ENCODE measurements around the gene BHMT2. TPM values are rescaled to one million over a fixed set of nuclear protein-coding genes. Genes with fewer than 3 reads are reported as not detected.

The BHMT2 gene
- total and polyA plus RNA-seq, 10 of the 15 experiments (the other 5 are each of a cell fraction or from before 2014, with no cell fraction given) = not detected

- Histone ChIP-seq H3K27me3 (replicated peaks in 1 of 2; ENCODE audit: control insufficient read depth in 2 of 2, insufficient read depth in 2 of 2, low read length in 1 of 2) (peaks cover 4 to 8% of the 10 kb centered on the region in 2 experiments), H4K20me1 (ENCODE audit: control insufficient read depth, insufficient read depth) (no peaks in the 10 kb centered on the region), H3K9ac (ENCODE audit: control insufficient read depth, insufficient read depth, low read length) (no peak overlapping the region), H3K4me1 (ENCODE audit: control insufficient read depth, insufficient read depth, low read length) (no peaks in the 10 kb centered on the region), H3K4me3 (no peak overlapping the region), H3K4me2 (ENCODE audit: control insufficient read depth, insufficient read depth) (no peak overlapping the region), H3K36me3 (ENCODE audit: control insufficient read depth in 2 of 2, insufficient read depth in 2 of 2, low read length in 1 of 2) (no peaks in the 10 kb centered on the region), H3K79me2 (ENCODE audit: control insufficient read depth, insufficient read depth, low read length) (no peaks in the 10 kb centered on the region), H3K9me3 (replicated peaks; ENCODE audit: control insufficient read depth, insufficient read depth, low read length) (no peaks in the 10 kb centered on the region), H3K27ac (ENCODE audit: control insufficient read depth, insufficient read depth) (no peak overlapping the region), H2AFZ (ENCODE audit: control insufficient read depth, low read depth, low read length) (no peak overlapping the region)
- no peak for ATAC-seq
- intact Hi-C loops (cut with micrococcal nuclease; ENCODE audit: unreplicated experiment) (no loop called here), in situ Hi-C loops (cut with MboI) (no loop called here)
- no peak for DNase-seq (ENCODE audit: low read depth, low spot score)
- TF ChIP-seq CREM (IDR thresholded peaks at IDR 0.05; ENCODE audit: low read depth) (no peak), NKRF (conservative IDR thresholded peaks at IDR 0.05) (no peak), RAD51 (IDR thresholded peaks at IDR 0.05) (no peak), IRF4 (IDR thresholded peaks at IDR 0.05; ENCODE audit: low read depth, low read length) (no peak), JUNB (IDR thresholded peaks at IDR 0.05) (no peak), CREB1 (IDR thresholded peaks at IDR 0.05; ENCODE audit: low read depth) (no peak), CHD1 (IDR thresholded peaks at IDR 0.05; ENCODE audit: low read depth, low read length) (no peak)
- TF ChIP-seq, protein P1, sequence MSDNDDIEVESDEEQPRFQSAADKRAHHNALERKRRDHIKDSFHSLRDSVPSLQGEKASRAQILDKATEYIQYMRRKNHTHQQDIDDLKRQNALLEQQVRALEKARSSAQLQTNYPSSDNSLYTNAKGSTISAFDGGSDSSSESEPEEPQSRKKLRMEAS (IDR thresholded peaks at IDR 0.05; ENCODE audit: low read depth, low read length) = no peak
- TF ChIP-seq, protein P2, sequence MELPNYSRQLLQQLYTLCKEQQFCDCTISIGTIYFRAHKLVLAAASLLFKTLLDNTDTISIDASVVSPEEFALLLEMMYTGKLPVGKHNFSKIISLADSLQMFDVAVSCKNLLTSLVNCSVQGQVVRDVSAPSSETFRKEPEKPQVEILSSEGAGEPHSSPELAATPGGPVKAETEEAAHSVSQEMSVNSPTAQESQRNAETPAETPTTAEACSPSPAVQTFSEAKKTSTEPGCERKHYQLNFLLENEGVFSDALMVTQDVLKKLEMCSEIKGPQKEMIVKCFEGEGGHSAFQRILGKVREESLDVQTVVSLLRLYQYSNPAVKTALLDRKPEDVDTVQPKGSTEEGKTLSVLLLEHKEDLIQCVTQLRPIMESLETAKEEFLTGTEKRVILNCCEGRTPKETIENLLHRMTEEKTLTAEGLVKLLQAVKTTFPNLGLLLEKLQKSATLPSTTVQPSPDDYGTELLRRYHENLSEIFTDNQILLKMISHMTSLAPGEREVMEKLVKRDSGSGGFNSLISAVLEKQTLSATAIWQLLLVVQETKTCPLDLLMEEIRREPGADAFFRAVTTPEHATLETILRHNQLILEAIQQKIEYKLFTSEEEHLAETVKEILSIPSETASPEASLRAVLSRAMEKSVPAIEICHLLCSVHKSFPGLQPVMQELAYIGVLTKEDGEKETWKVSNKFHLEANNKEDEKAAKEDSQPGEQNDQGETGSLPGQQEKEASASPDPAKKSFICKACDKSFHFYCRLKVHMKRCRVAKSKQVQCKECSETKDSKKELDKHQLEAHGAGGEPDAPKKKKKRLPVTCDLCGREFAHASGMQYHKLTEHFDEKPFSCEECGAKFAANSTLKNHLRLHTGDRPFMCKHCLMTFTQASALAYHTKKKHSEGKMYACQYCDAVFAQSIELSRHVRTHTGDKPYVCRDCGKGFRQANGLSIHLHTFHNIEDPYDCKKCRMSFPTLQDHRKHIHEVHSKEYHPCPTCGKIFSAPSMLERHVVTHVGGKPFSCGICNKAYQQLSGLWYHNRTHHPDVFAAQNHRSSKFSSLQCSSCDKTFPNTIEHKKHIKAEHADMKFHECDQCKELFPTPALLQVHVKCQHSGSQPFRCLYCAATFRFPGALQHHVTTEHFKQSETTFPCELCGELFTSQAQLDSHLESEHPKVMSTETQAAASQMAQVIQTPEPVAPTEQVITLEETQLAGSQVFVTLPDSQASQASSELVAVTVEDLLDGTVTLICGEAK (IDR thresholded peaks at IDR 0.05; ENCODE audit: borderline replicate concordance) = no peak
- no peak for FAIRE-seq
- POLR2A ChIA-PET = no interaction called here
- no TSS peak for BruUV-seq (replicated peaks)
- 68% methylated on average over 7 of the region's 8 CpGs for WGBS (ENCODE audit: insufficient coverage, insufficient replicate concordance, low lambda C conversion rate, missing lambda C conversion rate)
- RAD21 ChIA-PET (ENCODE audit: unreplicated experiment) = interaction anchor here (1.2 kb wide), 1 partner anchor 84 kb away, joined by 3 read pairs; no protein-coding TSS in a partner anchor
- CTCF ChIA-PET = interaction anchor here (0.6 to 5.7 kb wide), 5 partner anchors 9 to 735 kb away, joined by 3 to 84 read pairs (median 3); no protein-coding TSS in a partner anchor
- SMC1A ChIA-PET (ENCODE audit: uncharacterized antibody, unreplicated experiment) = interaction anchor here (0.6 to 5.7 kb wide), 4 partner anchors 24 to 209 kb away, joined by 3 to 30 read pairs (median 11); no protein-coding TSS in a partner anchor
Measured at GRCh38 chr5:79108792-79109191, 39.2 kb downstream of the BHMT2 start.

Data from GM12878 (cell line).